Heart left ventricle (tissue), 16 donors: ENCODE results near the gene FBXO4. TPM values are rescaled to one million over a fixed set of nuclear protein-coding genes. Genes with fewer than 3 reads are reported as not detected.

ENCODE experiments used
- ATAC-seq, 4 donors: fragments of 200-7000 bp; cut with Tn5 transposase; one replicate each; pipeline ENCODE4 v1.9.1; 2020 to 2022; ENCODE audit warnings: moderate library complexity in 4 of 4, mild to moderate bottlenecking in 3 of 4, moderate number of reproducible peaks in 1 of 4
- DNase-seq, 5 donors: peaks; one replicate each; pipeline ENCODE4 v3.0.0-alpha.2; 2020
- H3K27ac ChIP-seq, 12 donors: fragments of 200-600 bp; sonication (generic) in 4 of 12; one replicate each; pipeline versions ENCODE4 v1.5.0 to v1.8.0; 2016 to 2022; ENCODE audit warnings: mild to moderate bottlenecking in 2 of 12
- H3K27me3 ChIP-seq, 9 donors: fragments of 200-600 bp; sonication (generic) in 2 of 9; one replicate each; pipeline versions ENCODE4 v1.5.1 to v1.8.0; 2016 to 2022; ENCODE audit warnings: mild to moderate bottlenecking in 3 of 9
- H3K36me3 ChIP-seq, 9 donors: fragments of 200-600 bp; sonication (generic) in 2 of 9; one replicate each; pipeline versions ENCODE4 v1.5.0 to v1.8.0; 2018 to 2022; ENCODE audit warnings: mild to moderate bottlenecking in 2 of 9
- H3K4me1 ChIP-seq, 12 donors: fragments of 200-600 bp; sonication (generic) in 4 of 12; one replicate each; pipeline versions ENCODE4 v1.5.0 to v1.8.0; 2016 to 2022; ENCODE audit warnings: mild to moderate bottlenecking in 3 of 12
- H3K4me3 ChIP-seq, 12 donors: fragments of 200-600 bp; sonication (generic) in 4 of 12; one replicate each; pipeline versions ENCODE4 v1.5.0 to v1.8.0; 2017 to 2022; ENCODE audit warnings: mild to moderate bottlenecking in 9 of 12, moderate library complexity in 4 of 12
- H3K9me3 ChIP-seq, 12 donors: fragments of 200-600 bp; sonication (generic) in 4 of 12; one replicate each; pipeline versions ENCODE4 v1.5.0 to v1.8.0; 2016 to 2022; ENCODE audit warnings: mild to moderate bottlenecking in 1 of 12
- CTCF ChIP-seq, 12 donors: fragments of 200-600 bp; sonication (generic) in 4 of 12; IDR thresholded peaks; one replicate each; pipeline versions ENCODE4 v1.5.0 to v1.8.0; 2018 to 2022; ENCODE audit warnings: antibody characterized with exemption in 12 of 12, mild to moderate bottlenecking in 5 of 12
- POLR2A ChIP-seq, 2 donors: fragments of 450-650 bp; IDR thresholded peaks; one replicate each; pipeline ENCODE4 v1.6.1; 2017; ENCODE audit warnings: antibody characterized with exemption in 2 of 2, mild to moderate bottlenecking in 2 of 2, moderate library complexity in 2 of 2
- WGBS, 4 donors: extraction: QIAGEN DNeasy Blood & Tissue Kit in 2 of 4; methylation state at CpG; one replicate each; pipeline versions ENCODE4 v1.1.5 to v1.1.7; 2013 to 2018; 5-methylcytosine and 5-hydroxymethylcytosine counted together
- intact Hi-C, 10 donors: fragments of 100-400 bp; cut with DNase I; formaldehyde crosslinking; loops; one replicate each; pipeline versions ENCODE4 v1.11.1 to v1.14.2; 2022
- polyA plus RNA-seq, 2 donors: library from polyadenylated mRNA; stranded (reverse); fragments of 200-250 nt; gene quantifications; one replicate each; pipeline ENCODE4 v1.2.3, GENCODE V29; 2013
- total RNA-seq, 9 donors: library from RNA; depleted of rRNA in 2 of 9; stranded (reverse); fragments of >200 nt in 2 of 9; fragmentation: NEBNext Ultra II Directional in 3 of 9; extraction: Animal tissue kit (Norgen Biotek cat#: 25700) in 3 of 9; gene quantifications; one replicate each; pipeline versions ENCODE4 v1.1.0 to v1.2.4, GENCODE V29; 2016 to 2023
- donor health status: ischemic (EF 13 %, LVEDD 7.1; RV severe dilation, severe dysfunction).
- donor health status: healthy with polysubstance abuse.
- donor health status: DM: no; HTN: yes; CAD: no.
- donor health status: DM: no; HTN: no; CAD: no.
- donor health status: ischemic (EF 25% LVEDD 6.9; RV normal size, moderate dysfunction).
- donor health status: ischemic (EF 25% LVEDD 5.7; RV mildly dilated, moderate dysfunction).
- donor health status: healthy.
- donor health status: DM: yes; HTN: yes; CAD: no.
- donor health status: ischemic (EF 35%, LVEDD 5.7; RV mildly dilated, moderate dysfunction).
- donor health status: nonischemic (EF 11% LVEDD 7.7; RV severe dilation, severe dysfunction).
- donor health status: DM: yes; HTN: yes; CAD: no.
- donor health status: PGD.
- donor health status: ischemic (EF 29% LVEDD 5.4; RV normal size, mild dysfunction).
- donor health status: nonischemic (EF 23%, LVEDD 6.1; RV moderate dilation, normal function).

Gene FBXO4
- total and polyA plus RNA-seq, 11 donors: 2.4 to 8.1 (median 3.4) TPM

DNA sequence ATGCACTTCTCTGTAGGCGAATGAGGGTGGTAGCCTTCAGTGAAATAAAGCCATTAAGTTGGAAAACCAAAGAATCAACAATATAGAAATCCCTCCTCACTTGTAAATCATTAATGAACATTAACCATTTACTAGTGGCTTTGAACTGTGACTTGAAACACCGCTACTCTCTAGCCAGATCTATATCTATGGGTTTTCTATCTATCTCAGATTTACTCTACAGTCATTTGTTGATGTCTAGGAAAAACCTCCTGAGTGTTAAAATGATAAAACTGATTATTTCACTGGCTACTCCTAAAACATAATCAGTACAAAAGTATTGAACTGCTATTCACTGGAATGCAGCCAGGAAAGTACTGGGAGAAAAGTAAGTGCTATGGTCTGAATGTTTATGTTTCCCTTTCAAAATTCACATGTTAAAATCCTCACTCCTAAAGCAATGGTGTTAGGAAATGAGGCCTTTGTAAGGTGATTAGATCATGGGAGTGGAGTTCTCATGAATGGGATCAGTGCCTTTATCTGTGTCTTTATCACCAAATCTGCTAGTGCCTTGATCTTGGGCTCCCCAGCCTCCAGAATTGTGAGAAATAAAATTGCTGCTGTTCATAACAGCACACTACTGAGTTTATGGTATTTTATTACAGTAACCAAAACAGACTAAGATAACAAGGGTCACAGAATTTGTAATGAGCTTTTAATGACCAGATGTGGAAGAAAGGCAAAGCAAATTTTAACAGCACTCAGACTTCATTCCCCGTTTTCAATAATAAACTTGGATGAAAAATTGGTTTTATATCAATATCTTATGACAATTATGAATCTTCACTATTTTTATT is 46.2 kb upstream of the FBXO4 start:
- no peak overlapping the region for H3K4me3 ChIP-seq
- H3K4me1 ChIP-seq: no peaks in the 10 kb centered on the region
- H3K9me3 ChIP-seq: no peaks in the 10 kb centered on the region
- 82 to 95% (median 92%) methylated on average over 3 of the region's 3 CpGs for WGBS, 4 donors
- no peaks in the 10 kb centered on the region for H3K27me3 ChIP-seq
- DNase-seq (no peak), ATAC-seq (no peak)
- no peaks in the 10 kb centered on the region for H3K36me3 ChIP-seq
- no peak overlapping the region for H3K27ac ChIP-seq
- no peak for TF ChIP-seq POLR2A (IDR thresholded peaks at IDR 0.05)
- TF ChIP-seq CTCF (IDR thresholded peaks at IDR 0.05): no peak
- intact Hi-C loops: no loop called here

GRCh38 chr5:41882765-41883164 is 42.3 kb upstream of the FBXO4 start:
- no peak overlapping the region for H3K27ac ChIP-seq
- H3K36me3 ChIP-seq: no peaks in the 10 kb centered on the region
- ATAC-seq (no peak), DNase-seq (no peak)
- H3K27me3 ChIP-seq: peaks cover 0 to 3% (median 0%) of the 10 kb centered on the region in 9 donors
- H3K4me1 ChIP-seq: no peaks in the 10 kb centered on the region
- intact Hi-C loops: no loop called here
- TF ChIP-seq POLR2A (IDR thresholded peaks at IDR 0.05) (no peak), CTCF (IDR thresholded peaks at IDR 0.05) (no peak)
- H3K4me3 ChIP-seq: no peak overlapping the region
- 76 to 86% (median 80%) methylated on average over 5 of the region's 5 CpGs for WGBS, 4 donors
- H3K9me3 ChIP-seq: no peaks in the 10 kb centered on the region

DNA sequence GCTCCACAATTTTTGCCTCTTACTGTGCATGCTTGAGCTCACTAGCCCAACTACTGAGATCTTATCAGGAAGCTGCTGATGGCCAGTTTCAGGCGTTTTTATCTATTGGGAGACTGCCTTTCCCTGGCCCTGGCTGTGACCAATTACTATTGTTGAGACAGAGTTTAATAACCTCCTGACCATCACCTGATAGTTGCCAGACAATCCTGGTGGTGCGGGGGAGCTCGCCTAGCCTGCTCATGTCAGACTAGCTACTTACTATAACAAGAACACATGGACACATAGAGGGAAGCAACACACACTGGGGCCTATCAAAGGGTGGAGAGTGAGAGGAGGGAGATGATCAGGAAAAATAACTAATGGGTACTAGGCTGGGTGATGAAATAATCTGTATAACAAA is 41.8 kb upstream of the FBXO4 start:
- DNase-seq: no peak
- ATAC-seq: no peak
- 55 to 74% (median 70%) methylated on average over 3 of the region's 3 CpGs for WGBS, 4 donors

More for the DNA sequence above, 41.8 kb upstream of the FBXO4 start:
- intact Hi-C loops: no loop called here
- Histone ChIP-seq H3K27ac (no peak overlapping the region), H3K36me3 (no peaks in the 10 kb centered on the region), H3K4me3 (no peak overlapping the region), H3K9me3 (no peaks in the 10 kb centered on the region), H3K4me1 (no peaks in the 10 kb centered on the region), H3K27me3 (peaks cover 0 to 8% (median 0%) of the 10 kb centered on the region in 9 donors)
- TF ChIP-seq CTCF (IDR thresholded peaks at IDR 0.05) (no peak), POLR2A (IDR thresholded peaks at IDR 0.05) (no peak)
